Prostate gland (tissue), 2 donors: ENCODE results near the gene UNC5B.

Experiments
- POLR2A ChIP-seq: fragments of 450-650 bp; IDR thresholded peaks from one replicate; pipeline ENCODE4 v1.6.1; 2016; ENCODE audit warnings: antibody characterized with exemption, mild to moderate bottlenecking
- TF ChIP-seq, protein P1 (sequence below), 4 experiments: fragments of 200-600 bp in 2 of 4; fragments of 450-650 bp in 2 of 4; sonication (generic) in 2 of 4; IDR thresholded peaks; 1 replicate in 3 of 4; 2 replicates in 1 of 4; pipeline ENCODE4 v1.5.1; 2016 to 2019; ENCODE audit warnings: antibody characterized with exemption in 4 of 4, mild to moderate bottlenecking in 2 of 4, moderate library complexity in 2 of 4

DNA sequence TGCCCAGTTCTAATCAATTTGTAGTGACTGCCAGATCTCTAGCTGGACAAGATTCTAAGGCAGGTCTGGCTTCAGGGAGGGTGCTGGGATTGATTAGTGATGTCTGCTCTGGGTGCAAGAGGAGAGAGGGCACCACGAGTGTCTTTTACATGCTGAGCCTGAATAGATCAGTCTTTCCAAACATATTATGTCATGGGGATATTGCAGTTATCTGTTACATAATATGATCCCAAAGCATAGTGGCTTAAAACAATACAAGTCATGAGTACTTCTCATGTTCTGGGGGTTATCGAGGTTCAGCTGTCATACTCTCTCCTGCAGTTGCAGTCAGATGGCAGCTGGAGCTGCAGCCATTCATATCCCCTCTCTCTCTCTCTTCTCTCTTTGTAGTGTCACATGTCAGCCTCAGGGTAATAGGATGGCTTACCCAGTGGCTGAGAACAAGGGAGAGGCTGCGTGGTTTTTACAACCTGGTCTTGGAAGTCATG, 132.7 kb downstream of the UNC5B start:
- TF ChIP-seq, protein P1, sequence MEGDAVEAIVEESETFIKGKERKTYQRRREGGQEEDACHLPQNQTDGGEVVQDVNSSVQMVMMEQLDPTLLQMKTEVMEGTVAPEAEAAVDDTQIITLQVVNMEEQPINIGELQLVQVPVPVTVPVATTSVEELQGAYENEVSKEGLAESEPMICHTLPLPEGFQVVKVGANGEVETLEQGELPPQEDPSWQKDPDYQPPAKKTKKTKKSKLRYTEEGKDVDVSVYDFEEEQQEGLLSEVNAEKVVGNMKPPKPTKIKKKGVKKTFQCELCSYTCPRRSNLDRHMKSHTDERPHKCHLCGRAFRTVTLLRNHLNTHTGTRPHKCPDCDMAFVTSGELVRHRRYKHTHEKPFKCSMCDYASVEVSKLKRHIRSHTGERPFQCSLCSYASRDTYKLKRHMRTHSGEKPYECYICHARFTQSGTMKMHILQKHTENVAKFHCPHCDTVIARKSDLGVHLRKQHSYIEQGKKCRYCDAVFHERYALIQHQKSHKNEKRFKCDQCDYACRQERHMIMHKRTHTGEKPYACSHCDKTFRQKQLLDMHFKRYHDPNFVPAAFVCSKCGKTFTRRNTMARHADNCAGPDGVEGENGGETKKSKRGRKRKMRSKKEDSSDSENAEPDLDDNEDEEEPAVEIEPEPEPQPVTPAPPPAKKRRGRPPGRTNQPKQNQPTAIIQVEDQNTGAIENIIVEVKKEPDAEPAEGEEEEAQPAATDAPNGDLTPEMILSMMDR (IDR thresholded peaks at IDR 0.05), result no peak
- TF ChIP-seq POLR2A, result no peak
